Mucosa of rectum (tissue), 2 donors: Measurements from ENCODE around the gene S100A13.
"Not testable (repeated sequence)": the region's sequence is repeated elsewhere in the genome, so short reads cannot be mapped to it uniquely, and the experiment has no call there.

ENCODE experiments used
- H3K27ac ChIP-seq, 2 donors: one replicate each; pipeline ENCODE4 v1.7.0; 2013; ENCODE audit warnings: inconsistent platforms in 2 of 2, low read depth in 2 of 2, low read length in 2 of 2
- H3K27me3 ChIP-seq, 2 donors: one replicate each; pipeline ENCODE4 v1.7.0; 2013; ENCODE audit warnings: low read length in 2 of 2; ENCODE audit not compliant: control insufficient read depth in 2 of 2, insufficient read depth in 2 of 2
- H3K36me3 ChIP-seq, 2 donors: one replicate each; pipeline ENCODE4 v1.7.0; 2013; ENCODE audit warnings: low read length in 2 of 2; ENCODE audit not compliant: control insufficient read depth in 2 of 2, insufficient read depth in 2 of 2
- H3K4me1 ChIP-seq, 2 donors: one replicate each; pipeline ENCODE4 v1.7.0; 2013; ENCODE audit warnings: low read length in 2 of 2, mild to moderate bottlenecking in 1 of 2; ENCODE audit not compliant: control insufficient read depth in 2 of 2, insufficient read depth in 2 of 2
- H3K4me3 ChIP-seq, 2 donors: one replicate each; pipeline ENCODE4 v1.7.0; 2013; ENCODE audit warnings: low read length in 2 of 2
- H3K9ac ChIP-seq, 2 donors: one replicate each; pipeline ENCODE4 v1.7.0; 2013; ENCODE audit warnings: low read length in 2 of 2, low read depth in 1 of 2, mild to moderate bottlenecking in 1 of 2
- H3K9me3 ChIP-seq, 2 donors: one replicate each; pipeline ENCODE4 v1.7.0; 2013; ENCODE audit warnings: low read length in 2 of 2; ENCODE audit not compliant: control insufficient read depth in 2 of 2
- donor health status: healthy.
- donor health status: Normal muscosa, but diverticular disease.

S100A13 gene

GRCh38 chr1:153577624-153578051 is 49.7 kb downstream of the S100A13 start:
- Histone ChIP-seq H3K27ac (no peak overlapping the region), H3K36me3 (no peaks in the 10 kb centered on the region), H3K4me3 (no peak overlapping the region), H3K9ac (no peak overlapping the region), H3K9me3 (no peaks in the 10 kb centered on the region), H3K4me1 (peaks cover 3 to 9% of the 10 kb centered on the region in 2 donors), H3K27me3 (no peaks in the 10 kb centered on the region)

- H3K4me1 ChIP-seq, result peaks cover 3 to 11% of the 10 kb centered on the region in 2 donors
- H3K36me3 ChIP-seq, result no peaks in the 10 kb centered on the region
- H3K9me3 ChIP-seq, result no peaks in the 10 kb centered on the region
- H3K9ac ChIP-seq, result no peak overlapping the region
- H3K27me3 ChIP-seq, result no peaks in the 10 kb centered on the region
- no peak overlapping the region for H3K4me3 ChIP-seq
- H3K27ac ChIP-seq, result no peak overlapping the region
Measured at GRCh38 chr1:153577138-153577537, 50.2 kb downstream of the S100A13 start.

- H3K4me1 ChIP-seq, result peaks cover 3 to 14% of the 10 kb centered on the region in 2 donors
- H3K36me3 ChIP-seq, H3K4me3 ChIP-seq, H3K27me3 ChIP-seq, H3K27ac ChIP-seq, H3K9ac ChIP-seq, H3K9me3 ChIP-seq: not testable (repeated sequence)
Measured at GRCh38 chr1:153575497-153575896, 51.8 kb downstream of the S100A13 start.

GRCh38 chr1:153575081-153575491 is 52.2 kb downstream of the S100A13 start:
- H3K36me3 ChIP-seq, H3K27ac ChIP-seq, H3K9me3 ChIP-seq, H3K27me3 ChIP-seq, H3K4me3 ChIP-seq, H3K9ac ChIP-seq: not testable (repeated sequence)
- H3K4me1 ChIP-seq, result peaks cover 3 to 14% of the 10 kb centered on the region in 2 donors

GRCh38 chr1:153573351-153573750 is 54.0 kb downstream of the S100A13 start:
- Histone ChIP-seq H3K4me3 (no peak overlapping the region), H3K27ac (peak overlapping the region in 1 of 2 donors; percentile 10), H3K36me3 (no peaks in the 10 kb centered on the region)

GRCh38 chr1:153572569-153573015 is 54.7 kb downstream of the S100A13 start:
- peak overlapping the region in 1 of 2 donors; percentile 44 for H3K9ac ChIP-seq
- no peaks in the 10 kb centered on the region for H3K9me3 ChIP-seq
- H3K4me1 ChIP-seq, result peaks cover 12 to 25% of the 10 kb centered on the region in 2 donors
- no peak overlapping the region for H3K4me3 ChIP-seq
- no peaks in the 10 kb centered on the region for H3K27me3 ChIP-seq
- H3K27ac ChIP-seq, result peak overlapping the region in 1 of 2 donors; percentile 54
- H3K36me3 ChIP-seq, result no peaks in the 10 kb centered on the region

More at GRCh38 chr1:153573351-153573750, 54.0 kb downstream of the S100A13 start:
- H3K4me1 ChIP-seq, result peaks cover 7 to 21% of the 10 kb centered on the region in 2 donors
- H3K9me3 ChIP-seq, result no peaks in the 10 kb centered on the region
- no peaks in the 10 kb centered on the region for H3K27me3 ChIP-seq
- H3K9ac ChIP-seq, result no peak overlapping the region

- Histone ChIP-seq H3K27me3 (no peaks in the 10 kb centered on the region), H3K4me1 (peaks cover 19 to 29% of the 10 kb centered on the region in 2 donors), H3K4me3 (no peak overlapping the region), H3K27ac (no peak overlapping the region), H3K9ac (no peak overlapping the region), H3K36me3 (no peaks in the 10 kb centered on the region), H3K9me3 (no peaks in the 10 kb centered on the region)
Measured at GRCh38 chr1:153571706-153572105, 55.6 kb downstream of the S100A13 start.

- H3K4me3 ChIP-seq, result no peak overlapping the region
- no peak overlapping the region for H3K9ac ChIP-seq
- no peaks in the 10 kb centered on the region for H3K27me3 ChIP-seq
- H3K9me3 ChIP-seq, result no peaks in the 10 kb centered on the region
- no peaks in the 10 kb centered on the region for H3K36me3 ChIP-seq
- peaks cover 27 to 37% of the 10 kb centered on the region in 2 donors for H3K4me1 ChIP-seq
- no peak overlapping the region for H3K27ac ChIP-seq
Measured at GRCh38 chr1:153570874-153571273, 56.4 kb downstream of the S100A13 start.

GRCh38 chr1:153569465-153569864 is 57.8 kb downstream of the S100A13 start:
- Histone ChIP-seq H3K36me3 (no peaks in the 10 kb centered on the region), H3K4me1 (peaks cover 34 to 44% of the 10 kb centered on the region in 2 donors), H3K9me3 (no peaks in the 10 kb centered on the region), H3K27ac (no peak overlapping the region), H3K27me3 (no peaks in the 10 kb centered on the region), H3K4me3 (no peak overlapping the region), H3K9ac (no peak overlapping the region)
